OCI-LY1 (cell line): Measurements from ENCODE around the gene LHFPL2.
"Not testable (repeated sequence)": the region's sequence is repeated elsewhere in the genome, so short reads cannot be mapped to it uniquely, and the experiment has no call there.

Source experiments
- H2AFZ ChIP-seq: fragments of 200-600 bp; sonication (generic), shearing (Covaris generic); 2 replicates; pipeline ENCODE4 v1.6.0; 2014; ENCODE audit warnings: antibody characterized with exemption, mild to moderate bottlenecking, low read length
- H3F3A ChIP-seq: fragments of 200-600 bp; sonication (generic), shearing (Covaris generic); 2 replicates; pipeline ENCODE4 v1.6.0; 2014; ENCODE audit warnings: mild to moderate bottlenecking, antibody characterized with exemption, low read length, moderate library complexity; ENCODE audit not compliant: insufficient read depth
- H3K27ac ChIP-seq: fragments of 200-600 bp; sonication (generic); 2 replicates; pipeline ENCODE4 v1.5.1; 2014; ENCODE audit warnings: low read length, mixed run types, mild to moderate bottlenecking, low read depth; ENCODE audit not compliant: poor library complexity, severe bottlenecking
- H3K27me3 ChIP-seq: fragments of 200-600 bp; sonication (generic); 2 replicates; pipeline ENCODE4 v1.6.0; 2014; ENCODE audit warnings: antibody characterized with exemption, mild to moderate bottlenecking, low read length, moderate library complexity; ENCODE audit not compliant: insufficient read depth
- H3K36me3 ChIP-seq: fragments of 200-600 bp; sonication (generic); 2 replicates; pipeline ENCODE4 v1.6.1; 2014; ENCODE audit warnings: mild to moderate bottlenecking, antibody characterized with exemption, low read length, moderate library complexity, mixed read lengths; ENCODE audit not compliant: insufficient read depth
- H3K4me1 ChIP-seq: fragments of 200-600 bp; sonication (generic); 2 replicates; pipeline ENCODE4 v1.5.1; 2014; ENCODE audit warnings: mild to moderate bottlenecking, low read length, moderate library complexity; ENCODE audit not compliant: insufficient read depth, severe bottlenecking
- H3K4me2 ChIP-seq: fragments of 200-600 bp; sonication (generic), shearing (Covaris generic); 2 replicates; pipeline ENCODE4 v1.6.1; 2014; ENCODE audit warnings: low read length
- H3K4me3 ChIP-seq: fragments of 200-600 bp; sonication (generic); 2 replicates; pipeline ENCODE4 v1.5.1; 2014; ENCODE audit warnings: low read length, low read depth, mild to moderate bottlenecking, mixed read lengths; ENCODE audit not compliant: poor library complexity, severe bottlenecking
- H3K79me2 ChIP-seq: fragments of 200-600 bp; shearing (Covaris generic); 2 replicates; pipeline ENCODE4 v1.6.1; 2016; ENCODE audit warnings: mixed run types, low read length, mixed read lengths; ENCODE audit not compliant: insufficient read depth
- H3K9ac ChIP-seq: fragments of 200-600 bp; sonication (generic), shearing (Covaris generic); 2 replicates; pipeline ENCODE4 v1.6.1; 2014; ENCODE audit warnings: mild to moderate bottlenecking, low read length, mixed read lengths
- H3K9me2 ChIP-seq: fragments of 200-600 bp; sonication (generic), shearing (Covaris generic); 2 replicates; pipeline ENCODE4 v1.6.1; 2014; ENCODE audit warnings: low read depth, mild to moderate bottlenecking, low read length, mixed read lengths
- H3K9me3 ChIP-seq: fragments of 200-600 bp; shearing (Covaris generic); 2 replicates; pipeline ENCODE4 v1.6.1; 2014; ENCODE audit warnings: low read length, mixed read lengths
- H4K20me1 ChIP-seq: fragments of 200-600 bp; sonication (generic), shearing (Covaris generic); 2 replicates; pipeline ENCODE4 v1.6.0; 2016; ENCODE audit warnings: mild to moderate bottlenecking, low read length; ENCODE audit not compliant: insufficient read depth
- CTCF ChIP-seq: fragments of 200-600 bp; sonication (generic), shearing (Covaris generic); IDR thresholded peaks from 2 replicates; pipeline ENCODE4 v1.5.1; 2017; ENCODE audit warnings: mild to moderate bottlenecking, antibody characterized with exemption, low read length, moderate library complexity, mixed read lengths
- EZH2 ChIP-seq: fragments of 200-600 bp; sonication (generic), shearing (Covaris generic); IDR thresholded peaks from 2 replicates; pipeline ENCODE4 v1.8.0; 2017; ENCODE audit warnings: borderline replicate concordance, mixed run types, mild to moderate bottlenecking, antibody characterized with exemption, low read length, moderate library complexity, mixed read lengths

The LHFPL2 gene, protein sequence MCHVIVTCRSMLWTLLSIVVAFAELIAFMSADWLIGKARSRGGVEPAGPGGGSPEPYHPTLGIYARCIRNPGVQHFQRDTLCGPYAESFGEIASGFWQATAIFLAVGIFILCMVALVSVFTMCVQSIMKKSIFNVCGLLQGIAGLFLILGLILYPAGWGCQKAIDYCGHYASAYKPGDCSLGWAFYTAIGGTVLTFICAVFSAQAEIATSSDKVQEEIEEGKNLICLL

GRCh38 chr5:78648359-78649210 is at the start of gene LHFPL2:
LHFPL2 (minus strand) TSS chr5:78648772; CDS start chr5:78510213, 138,559 bp downstream.
- H3K36me3 ChIP-seq = peaks cover 17% of the 10 kb centered on the region; the same call in 1 of the 2 replicates
- no peaks in the 10 kb centered on the region for H3K9me3 ChIP-seq
- H3K4me2 ChIP-seq = peak within 1 kb of the TSS; percentile 97
- H3K9ac ChIP-seq = peak within 1 kb of the TSS; percentile 92
- TF ChIP-seq CTCF = no peak
- no peak for TF ChIP-seq EZH2
- peak within 1 kb of the TSS; percentile 59 for H3K27ac ChIP-seq
- no peaks in the 10 kb centered on the region for H3F3A ChIP-seq
- peaks cover 23% of the 10 kb centered on the region for H3K79me2 ChIP-seq
- no peak within 1 kb of the TSS for H2AFZ ChIP-seq
- no peaks in the 10 kb centered on the region for H4K20me1 ChIP-seq
- no peaks in the 10 kb centered on the region for H3K9me2 ChIP-seq
- peak within 1 kb of the TSS; percentile 96 for H3K4me3 ChIP-seq
- H3K4me1 ChIP-seq = peaks cover 53% of the 10 kb centered on the region
- H3K27me3 ChIP-seq = no peaks in the 10 kb centered on the region

DNA sequence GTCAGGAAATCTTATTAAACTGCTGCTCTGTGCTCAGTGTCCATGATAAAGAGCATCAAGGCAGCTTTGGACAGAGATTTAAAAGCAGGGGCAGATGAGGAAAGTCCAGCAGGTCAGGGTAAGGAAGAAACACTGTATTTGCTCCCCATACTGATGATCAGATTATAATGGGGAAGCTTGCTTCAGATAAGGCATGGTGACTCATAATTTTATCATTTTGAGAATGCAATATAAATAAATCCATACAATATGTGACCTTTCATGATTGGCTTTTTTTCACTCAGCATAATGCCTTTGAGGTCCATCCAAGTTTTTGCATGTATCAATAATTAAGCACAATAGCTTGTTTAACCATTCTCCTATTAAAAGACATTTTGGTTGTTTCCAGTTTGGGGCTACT is 48.1 kb upstream of the LHFPL2 start:
- Histone ChIP-seq H3K9me2 (no peaks in the 10 kb centered on the region), H3K4me2 (no peak overlapping the region), H3K27me3 (no peaks in the 10 kb centered on the region), H2AFZ (no peak overlapping the region), H3K27ac (no peak overlapping the region), H3K9me3 (peaks cover 9% of the 10 kb centered on the region; the same call in 1 of the 2 replicates), H3F3A (no peaks in the 10 kb centered on the region), H4K20me1 (no peaks in the 10 kb centered on the region), H3K4me1 (peaks cover 4% of the 10 kb centered on the region), H3K36me3 (0 out of 2 replicates have a peak, but pooled peaks cover 9% of the 10 kb centered on the region), H3K4me3 (no peak overlapping the region), H3K79me2 (no peaks in the 10 kb centered on the region; the same call in 1 of the 2 replicates), H3K9ac (no peak overlapping the region)
- TF ChIP-seq CTCF = no peak
- no peak for TF ChIP-seq EZH2

DNA sequence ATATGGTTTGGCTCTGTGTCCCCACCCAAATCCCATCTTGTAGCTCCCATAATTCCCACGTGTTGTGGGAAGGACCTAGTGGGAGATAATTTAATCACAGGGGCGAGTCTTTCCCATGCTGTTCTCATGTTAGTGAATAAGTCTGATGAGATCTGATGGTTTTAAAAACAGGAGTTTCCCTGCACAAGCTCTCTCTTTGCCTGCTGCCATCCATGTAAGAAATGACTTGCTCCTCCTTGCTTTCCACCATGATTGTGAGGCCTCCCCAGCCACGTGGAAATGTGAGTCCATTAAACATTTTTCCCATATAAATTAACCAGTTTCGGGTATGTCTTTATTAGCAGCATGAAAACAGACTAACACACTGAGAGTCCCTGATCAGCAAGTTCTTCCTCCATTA is 47.5 kb upstream of the LHFPL2 start:
- peaks cover 10% of the 10 kb centered on the region for H3K4me1 ChIP-seq
- H3K9me2 ChIP-seq, H3F3A ChIP-seq, H3K9me3 ChIP-seq, H3K27me3 ChIP-seq, H3K79me2 ChIP-seq, H3K36me3 ChIP-seq, H3K4me3 ChIP-seq, H3K9ac ChIP-seq, H3K27ac ChIP-seq, H2AFZ ChIP-seq, H3K4me2 ChIP-seq, H4K20me1 ChIP-seq: not testable (repeated sequence)
